HFF-Myc (cell line): ENCODE results near the gene RFTN1.

Experiments used
- DNase-seq: peaks from one replicate; pipeline ENCODE4 v3.0.0-alpha.2; 2011; ENCODE audit warnings: low read depth; ENCODE audit errors: extremely low read depth
- H3K4me3 ChIP-seq: replicated peaks from 2 replicates; pipeline ENCODE4 v1.5.1; 2011; ENCODE audit warnings: low read depth, mild to moderate bottlenecking, control low read depth, low read length
- TF ChIP-seq, protein P1 (sequence below): IDR thresholded peaks from 2 replicates; pipeline ENCODE4 v1.5.1; 2012; ENCODE audit warnings: mild to moderate bottlenecking, low read depth, low read length, control low read depth; ENCODE audit errors: missing control alignments

Gene RFTN1

GRCh38 chr3:16516695-16517481 lies 3.4 kb upstream of the RFTN1 start:
- no peak for DNase-seq
- TF ChIP-seq, protein P1, sequence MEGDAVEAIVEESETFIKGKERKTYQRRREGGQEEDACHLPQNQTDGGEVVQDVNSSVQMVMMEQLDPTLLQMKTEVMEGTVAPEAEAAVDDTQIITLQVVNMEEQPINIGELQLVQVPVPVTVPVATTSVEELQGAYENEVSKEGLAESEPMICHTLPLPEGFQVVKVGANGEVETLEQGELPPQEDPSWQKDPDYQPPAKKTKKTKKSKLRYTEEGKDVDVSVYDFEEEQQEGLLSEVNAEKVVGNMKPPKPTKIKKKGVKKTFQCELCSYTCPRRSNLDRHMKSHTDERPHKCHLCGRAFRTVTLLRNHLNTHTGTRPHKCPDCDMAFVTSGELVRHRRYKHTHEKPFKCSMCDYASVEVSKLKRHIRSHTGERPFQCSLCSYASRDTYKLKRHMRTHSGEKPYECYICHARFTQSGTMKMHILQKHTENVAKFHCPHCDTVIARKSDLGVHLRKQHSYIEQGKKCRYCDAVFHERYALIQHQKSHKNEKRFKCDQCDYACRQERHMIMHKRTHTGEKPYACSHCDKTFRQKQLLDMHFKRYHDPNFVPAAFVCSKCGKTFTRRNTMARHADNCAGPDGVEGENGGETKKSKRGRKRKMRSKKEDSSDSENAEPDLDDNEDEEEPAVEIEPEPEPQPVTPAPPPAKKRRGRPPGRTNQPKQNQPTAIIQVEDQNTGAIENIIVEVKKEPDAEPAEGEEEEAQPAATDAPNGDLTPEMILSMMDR: peak; percentile 66
- no peak overlapping the region for H3K4me3 ChIP-seq

DNA sequence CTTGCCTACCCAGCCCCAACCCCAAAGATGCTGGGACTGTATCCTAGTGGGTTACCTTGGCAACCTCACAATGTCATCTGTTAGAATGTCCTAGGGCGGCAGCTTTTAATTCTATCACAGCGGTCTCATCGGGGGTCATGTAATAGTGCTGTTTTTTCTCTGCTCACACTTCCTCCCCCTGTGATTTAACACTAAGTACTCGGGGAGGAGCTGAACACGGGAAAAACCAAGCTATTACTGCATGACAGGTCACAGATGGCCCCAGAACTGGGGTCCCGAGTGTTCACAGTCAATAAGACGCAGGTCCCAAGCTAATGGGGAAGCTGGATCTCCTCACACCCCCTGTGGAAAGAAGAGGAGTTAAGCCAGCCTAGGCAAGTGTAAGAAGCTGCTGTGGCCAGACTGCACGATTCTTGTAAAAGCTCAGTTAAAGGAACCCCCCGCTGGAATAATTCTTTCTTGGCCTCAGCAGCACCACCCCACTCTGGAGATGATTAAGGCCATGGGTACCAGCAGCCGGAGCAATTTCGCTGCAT lies 2.5 kb upstream of the RFTN1 start:
- TF ChIP-seq, protein P1: no peak
- no peak for DNase-seq
- H3K4me3 ChIP-seq: no peak overlapping the region

- TF ChIP-seq, protein P1: no peak
- DNase-seq: no peak
- no peak overlapping the region for H3K4me3 ChIP-seq
Observed at GRCh38 chr3:16514755-16515353, 1.4 kb upstream of the RFTN1 start.

GRCh38 chr3:16514021-16514700 lies 662 bp upstream of the RFTN1 start:
- no peak for DNase-seq
- H3K4me3 ChIP-seq: peak overlapping the region; percentile 87
- TF ChIP-seq, protein P1: no peak

DNA sequence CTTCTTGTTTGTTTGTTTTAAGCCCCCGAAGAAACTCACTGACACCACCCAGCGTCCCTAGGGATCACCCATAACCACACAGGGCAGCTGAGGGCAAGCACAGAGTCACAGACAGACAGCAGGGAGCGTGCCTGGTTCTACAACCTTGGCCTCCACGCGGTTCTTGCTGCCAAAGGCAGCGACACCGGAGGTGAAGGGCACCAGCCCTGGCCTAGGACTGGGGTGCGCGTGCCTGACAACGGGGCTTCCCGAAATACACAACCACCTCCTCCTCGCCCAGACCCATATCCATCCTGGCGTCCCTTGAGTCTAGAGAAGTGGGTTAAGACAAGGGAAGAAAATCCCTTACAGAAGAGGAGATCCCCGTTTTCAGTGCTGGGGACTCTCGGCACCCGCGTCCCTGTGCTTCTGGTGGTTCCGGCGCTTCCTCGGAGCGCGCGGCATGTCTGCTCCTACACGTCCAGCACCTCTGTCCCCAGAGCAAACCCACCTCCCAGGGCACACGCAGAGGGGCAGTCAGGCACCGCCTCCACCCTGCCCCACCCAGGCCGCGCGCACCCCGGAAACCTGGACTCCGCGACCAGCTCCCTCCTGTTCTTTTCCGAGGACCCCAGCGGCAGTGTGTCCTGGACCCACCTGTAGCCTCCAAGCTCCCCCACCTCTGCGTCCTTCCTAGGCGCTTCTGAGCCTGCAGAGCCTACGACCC lies 911 bp downstream of the RFTN1 start:
- peak overlapping the region; percentile 87 for H3K4me3 ChIP-seq
- TF ChIP-seq, protein P1: no peak
- DNase-seq: no peak

- DNase-seq: no peak
- TF ChIP-seq, protein P1: no peak
- H3K4me3 ChIP-seq: peak overlapping the region; percentile 87
Observed at GRCh38 chr3:16511681-16512434, 1.6 kb downstream of the RFTN1 start.
